ENCODE measurements around the gene MAST4.

Gene MAST4

GRCh38 chr5:66958980-66959641 lies 362.9 kb downstream of the MAST4 start:
- TF ChIP-seq CTCF (conservative IDR thresholded peaks at IDR 0.05) = no peak
- H3K27ac ChIP-seq = peak overlapping the region; percentile 62

GRCh38 chr5:66959653-66960052 lies 363.5 kb downstream of the MAST4 start:
- TF ChIP-seq CTCF (conservative IDR thresholded peaks at IDR 0.05) = no peak
- H3K27ac ChIP-seq = peak overlapping the region; percentile 62

GRCh38 chr5:66960369-66961137 lies 364.4 kb downstream of the MAST4 start:
- H3K27ac ChIP-seq = peak overlapping the region; percentile 62
- TF ChIP-seq CTCF (conservative IDR thresholded peaks at IDR 0.05) = no peak

GRCh38 chr5:66963559-66963971 lies 367.4 kb downstream of the MAST4 start:
- H3K27ac ChIP-seq = no peak overlapping the region

GRCh38 chr5:66966439-66966838 lies 370.2 kb downstream of the MAST4 start:
- no peak overlapping the region for H3K27ac ChIP-seq
- TF ChIP-seq CTCF (conservative IDR thresholded peaks at IDR 0.05) = no peak

More at GRCh38 chr5:66963559-66963971, 367.4 kb downstream of the MAST4 start:
- TF ChIP-seq CTCF (conservative IDR thresholded peaks at IDR 0.05) = no peak

- no peak for TF ChIP-seq CTCF (conservative IDR thresholded peaks at IDR 0.05)
- no peak overlapping the region for H3K27ac ChIP-seq
Measured at GRCh38 chr5:66967102-66967501, 370.9 kb downstream of the MAST4 start.

- no peak for TF ChIP-seq CTCF (conservative IDR thresholded peaks at IDR 0.05)
- H3K27ac ChIP-seq = no peak overlapping the region
Measured at GRCh38 chr5:66967826-66968262, 371.7 kb downstream of the MAST4 start.
